GM12872 (cell line): ENCODE data around the gene TEKT1.

Source experiments
- CTCF ChIP-seq: IDR thresholded peaks from 3 replicates; pipeline ENCODE4 v1.5.1; 2011; ENCODE audit warnings: low read depth, mild to moderate bottlenecking, low read length, moderate library complexity; ENCODE audit not compliant: insufficient read depth

Gene TEKT1

GRCh38 chr17:6857904-6858303, 26.4 kb upstream of the TEKT1 start:
- TF ChIP-seq CTCF = no peak

GRCh38 chr17:6857336-6857735, 25.8 kb upstream of the TEKT1 start:
- TF ChIP-seq CTCF = no peak

- no peak for TF ChIP-seq CTCF
Observed at GRCh38 chr17:6856051-6856450, 24.5 kb upstream of the TEKT1 start.

GRCh38 chr17:6853764-6854442, 22.4 kb upstream of the TEKT1 start:
- TF ChIP-seq CTCF = peak; percentile 76

GRCh38 chr17:6843241-6843880, 11.8 kb upstream of the TEKT1 start:
- TF ChIP-seq CTCF = peak; percentile 36; the same call in 2 of the 3 replicates

GRCh38 chr17:6830383-6830986, 1.0 kb downstream of the TEKT1 start:
- TF ChIP-seq CTCF = no peak

GRCh38 chr17:6823011-6823442, 8.5 kb downstream of the TEKT1 start:
- no peak for TF ChIP-seq CTCF
